Esophagus (tissue), 2 donors: ENCODE results near the gene MRPS30. TPM values are rescaled to one million over a fixed set of nuclear protein-coding genes. Genes with fewer than 3 reads are reported as not detected.
"Not testable (repeated sequence)": the region's sequence is repeated elsewhere in the genome, so short reads cannot be mapped to it uniquely, and the experiment has no call there.

Experiments used
- H3K27ac ChIP-seq, 2 donors: one replicate each; pipeline ENCODE4 v1.5.1; 2013; ENCODE audit warnings: low read depth in 2 of 2, mild to moderate bottlenecking in 2 of 2, inconsistent platforms in 1 of 2, low read length in 1 of 2, moderate library complexity in 1 of 2
- H3K27me3 ChIP-seq, 2 donors: one replicate each; pipeline ENCODE4 v1.6.1; 2013; ENCODE audit warnings: low read length in 2 of 2, control low read depth in 1 of 2, mild to moderate bottlenecking in 1 of 2; ENCODE audit not compliant: insufficient read depth in 2 of 2, control insufficient read depth in 1 of 2
- H3K36me3 ChIP-seq, 2 donors: one replicate each; pipeline ENCODE4 v1.6.1; 2013; ENCODE audit warnings: low read length in 1 of 2; ENCODE audit not compliant: control insufficient read depth in 2 of 2, insufficient read depth in 2 of 2
- H3K4me1 ChIP-seq, 2 donors: one replicate each; pipeline ENCODE4 v1.6.1; 2013; ENCODE audit warnings: low read length in 1 of 2; ENCODE audit not compliant: control insufficient read depth in 2 of 2, insufficient read depth in 2 of 2
- H3K4me3 ChIP-seq, 2 donors: one replicate each; pipeline ENCODE4 v1.5.1; 2013; ENCODE audit warnings: low read length in 2 of 2, mild to moderate bottlenecking in 2 of 2, low read depth in 1 of 2, moderate library complexity in 1 of 2
- H3K9me3 ChIP-seq, 2 donors: one replicate each; pipeline ENCODE4 v1.6.1; 2013; ENCODE audit warnings: mild to moderate bottlenecking in 2 of 2, low read depth in 1 of 2, low read length in 1 of 2, moderate library complexity in 1 of 2; ENCODE audit not compliant: control insufficient read depth in 2 of 2, insufficient read depth in 1 of 2
- WGBS, 2 donors: extraction: QIAGEN DNeasy Blood & Tissue Kit; methylation state at CpG; one replicate each; pipeline ENCODE4 v1.1.7; 2013; 5-methylcytosine and 5-hydroxymethylcytosine counted together
- polyA plus RNA-seq, 2 donors: library from polyadenylated mRNA; stranded (reverse); fragments of 200-250 nt; gene quantifications; one replicate each; pipeline ENCODE4 v1.2.3, GENCODE V29; 2013
- donor health status: healthy with polysubstance abuse.
- donor health status: Bipolar disorder and iron deficiency.

MRPS30 gene
- polyA plus RNA-seq, 2 donors: 13.2 to 20.1 TPM

DNA sequence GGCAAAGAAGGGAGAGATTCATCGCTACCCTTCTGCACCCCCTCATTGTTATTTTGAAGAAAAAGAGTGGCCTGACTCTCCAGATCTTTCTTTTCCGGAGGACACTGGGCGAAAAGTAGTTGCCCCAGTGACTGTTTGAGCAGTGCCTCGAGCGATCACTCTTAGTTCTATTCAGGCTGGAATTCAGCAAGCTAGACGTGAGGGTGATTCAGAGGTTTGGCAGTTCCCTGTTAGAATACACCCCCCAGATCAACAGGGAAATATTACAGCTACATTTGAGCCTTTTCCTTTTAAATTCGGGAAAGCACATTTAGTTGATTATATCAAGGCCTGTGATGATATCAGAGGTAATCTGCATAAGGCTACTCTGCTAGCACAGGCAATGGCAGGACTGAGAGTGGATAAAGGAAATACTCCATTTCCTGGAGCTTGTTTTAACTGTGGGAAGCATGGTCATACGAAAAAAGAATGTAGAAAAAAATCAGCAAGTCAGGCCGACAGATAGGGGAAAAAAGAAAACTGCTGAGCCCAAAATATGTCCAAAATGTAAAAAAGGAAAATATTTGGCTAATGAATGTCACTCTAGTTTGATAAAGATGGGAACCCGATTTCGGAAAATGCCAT is 19.3 kb upstream of the MRPS30 start:
- not testable (repeated sequence) for H3K27me3 ChIP-seq, H3K9me3 ChIP-seq, H3K27ac ChIP-seq, H3K36me3 ChIP-seq, H3K4me3 ChIP-seq, H3K4me1 ChIP-seq
- 80 to 84% methylated on average over 11 of the region's 11 CpGs for WGBS, 2 donors

- H3K4me1 ChIP-seq, H3K27ac ChIP-seq, H3K27me3 ChIP-seq, H3K9me3 ChIP-seq, H3K36me3 ChIP-seq, H3K4me3 ChIP-seq: not testable (repeated sequence)
- 91 to 92% methylated on average over 8 of the region's 8 CpGs for WGBS, 2 donors
These were observed 16.6 kb upstream of the MRPS30 start for GRCh38 chr5:44792031-44792673.

GRCh38 chr5:44794371-44794770 is 14.4 kb upstream of the MRPS30 start:
- Histone ChIP-seq H3K27ac (no peak overlapping the region), H3K9me3 (no peaks in the 10 kb centered on the region), H3K4me1 (no peaks in the 10 kb centered on the region), H3K36me3 (no peaks in the 10 kb centered on the region), H3K4me3 (no peak overlapping the region), H3K27me3 (peaks cover 0 to 2% of the 10 kb centered on the region in 2 donors)
- WGBS, 2 donors: 90 to 100% methylated on average over 1 of the region's 1 CpG

DNA sequence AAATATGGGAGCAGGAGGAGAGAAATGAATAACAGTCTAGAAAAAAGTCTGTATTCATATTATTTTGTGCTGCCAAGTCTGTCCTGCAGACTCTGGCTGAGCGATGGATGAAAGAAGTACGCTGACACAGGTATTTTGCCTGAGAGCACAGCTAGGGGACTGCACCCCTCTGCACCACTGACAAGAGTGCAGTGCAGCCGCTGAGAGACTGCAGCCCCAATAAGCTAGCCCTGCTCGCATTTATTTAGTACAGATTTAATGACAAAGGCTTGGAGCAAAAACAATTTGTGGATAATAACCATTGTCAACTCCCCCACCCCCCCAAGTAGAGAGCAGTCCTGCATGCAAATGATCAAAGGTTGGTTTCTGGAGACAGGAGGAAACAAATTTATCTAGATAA is 13.3 kb upstream of the MRPS30 start:
- H3K27ac ChIP-seq: no peak overlapping the region
- no peaks in the 10 kb centered on the region for H3K36me3 ChIP-seq
- 94 to 99% methylated on average over 4 of the region's 4 CpGs for WGBS, 2 donors
- peaks cover 0 to 2% of the 10 kb centered on the region in 2 donors for H3K27me3 ChIP-seq
- no peaks in the 10 kb centered on the region for H3K9me3 ChIP-seq
- no peak overlapping the region for H3K4me3 ChIP-seq
- no peaks in the 10 kb centered on the region for H3K4me1 ChIP-seq

- Histone ChIP-seq H3K4me3 (no peak overlapping the region), H3K27ac (no peak overlapping the region), H3K9me3 (no peaks in the 10 kb centered on the region), H3K4me1 (no peaks in the 10 kb centered on the region), H3K27me3 (peaks cover 0 to 2% of the 10 kb centered on the region in 2 donors), H3K36me3 (no peaks in the 10 kb centered on the region)
- 81 to 82% methylated on average over 3 of the region's 3 CpGs for WGBS, 2 donors
These were observed 10.9 kb upstream of the MRPS30 start for GRCh38 chr5:44797841-44798240.

DNA sequence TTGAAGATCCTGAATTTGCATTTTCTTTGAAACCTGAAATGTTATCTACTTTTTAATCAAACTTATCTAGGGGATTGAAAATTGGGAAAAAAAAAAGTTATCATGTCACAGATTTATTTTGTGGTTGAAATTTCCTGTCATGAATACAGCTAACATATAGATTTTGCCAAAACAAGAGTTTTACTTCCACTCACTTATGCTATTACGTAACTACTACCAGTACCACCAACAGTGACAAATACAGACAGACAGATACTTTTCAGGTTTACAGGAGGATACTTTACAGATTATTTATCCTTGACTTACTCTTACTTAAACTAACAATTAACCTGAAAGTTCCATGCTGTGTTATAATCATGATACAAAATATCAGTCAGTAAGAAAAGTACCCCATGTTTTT is 6.8 kb upstream of the MRPS30 start:
- Histone ChIP-seq H3K4me3 (no peak overlapping the region), H3K4me1 (no peaks in the 10 kb centered on the region), H3K9me3 (no peaks in the 10 kb centered on the region), H3K27me3 (peaks cover 0 to 2% of the 10 kb centered on the region in 2 donors), H3K27ac (no peak overlapping the region), H3K36me3 (no peaks in the 10 kb centered on the region)
- WGBS, 2 donors: 90% methylated on average over 1 of the region's 1 CpG

DNA sequence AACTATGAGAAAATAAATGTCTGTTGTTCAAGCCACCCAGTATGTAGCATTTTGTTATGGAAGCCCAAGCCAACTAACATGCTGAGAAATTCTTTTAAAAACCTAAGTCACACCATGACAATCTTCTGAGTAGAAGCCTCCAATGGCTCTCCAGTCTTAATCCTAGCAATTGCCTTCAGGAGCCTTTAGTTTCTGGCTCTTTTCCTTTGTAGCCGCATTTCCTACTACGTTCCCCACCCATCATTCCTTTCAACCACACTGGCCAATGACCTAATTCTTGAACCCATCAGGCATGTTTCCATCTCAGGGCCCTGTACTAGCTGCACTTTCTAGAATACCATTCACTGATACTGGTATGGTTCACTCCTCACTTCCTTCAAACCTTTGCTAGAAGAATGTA is 2.1 kb upstream of the MRPS30 start:
- Histone ChIP-seq H3K9me3 (no peaks in the 10 kb centered on the region), H3K27me3 (no peaks in the 10 kb centered on the region), H3K4me3 (no peak overlapping the region), H3K36me3 (no peaks in the 10 kb centered on the region), H3K4me1 (no peaks in the 10 kb centered on the region), H3K27ac (no peak overlapping the region)
- 88 to 94% methylated on average over 2 of the region's 2 CpGs for WGBS, 2 donors

GRCh38 chr5:44807269-44807668 is 1.5 kb upstream of the MRPS30 start:
- Histone ChIP-seq H3K4me1 (no peaks in the 10 kb centered on the region), H3K4me3 (no peak overlapping the region), H3K27ac (no peak overlapping the region), H3K27me3 (no peaks in the 10 kb centered on the region), H3K9me3 (no peaks in the 10 kb centered on the region), H3K36me3 (no peaks in the 10 kb centered on the region)
- 47 to 58% methylated on average over 1 of the region's 1 CpG for WGBS, 2 donors

- Histone ChIP-seq H3K27me3 (no peaks in the 10 kb centered on the region), H3K36me3 (no peaks in the 10 kb centered on the region), H3K9me3 (no peaks in the 10 kb centered on the region), H3K4me3 (peak overlapping the region; percentile 99 to 100), H3K27ac (peak overlapping the region; percentile 92 to 94), H3K4me1 (no peaks in the 10 kb centered on the region)
- WGBS, 2 donors: 0 to 1% methylated on average over 44 to 45 of the region's 45 CpGs
These were observed 638 bp downstream of the MRPS30 start for GRCh38 chr5:44809215-44809955.
